H54 (cell line): Measurements from ENCODE around the gene TSFM.

Experiments
- DNase-seq: peaks from one replicate; pipeline ENCODE4 v3.0.0; 2011; ENCODE audit warnings: low spot score, mixed read lengths; ENCODE audit not compliant: insufficient read length
- FAIRE-seq: peaks from 3 replicates; lab custom pipeline; 2011; peaks lifted over from hg19 to GRCh38; lab: Jason Lieb, UNC
- POLR2A ChIP-seq: IDR thresholded peaks from 2 replicates; pipeline ENCODE4 v1.6.1; 2011; ENCODE audit warnings: low read depth, mild to moderate bottlenecking, low read length

Gene TSFM

DNA sequence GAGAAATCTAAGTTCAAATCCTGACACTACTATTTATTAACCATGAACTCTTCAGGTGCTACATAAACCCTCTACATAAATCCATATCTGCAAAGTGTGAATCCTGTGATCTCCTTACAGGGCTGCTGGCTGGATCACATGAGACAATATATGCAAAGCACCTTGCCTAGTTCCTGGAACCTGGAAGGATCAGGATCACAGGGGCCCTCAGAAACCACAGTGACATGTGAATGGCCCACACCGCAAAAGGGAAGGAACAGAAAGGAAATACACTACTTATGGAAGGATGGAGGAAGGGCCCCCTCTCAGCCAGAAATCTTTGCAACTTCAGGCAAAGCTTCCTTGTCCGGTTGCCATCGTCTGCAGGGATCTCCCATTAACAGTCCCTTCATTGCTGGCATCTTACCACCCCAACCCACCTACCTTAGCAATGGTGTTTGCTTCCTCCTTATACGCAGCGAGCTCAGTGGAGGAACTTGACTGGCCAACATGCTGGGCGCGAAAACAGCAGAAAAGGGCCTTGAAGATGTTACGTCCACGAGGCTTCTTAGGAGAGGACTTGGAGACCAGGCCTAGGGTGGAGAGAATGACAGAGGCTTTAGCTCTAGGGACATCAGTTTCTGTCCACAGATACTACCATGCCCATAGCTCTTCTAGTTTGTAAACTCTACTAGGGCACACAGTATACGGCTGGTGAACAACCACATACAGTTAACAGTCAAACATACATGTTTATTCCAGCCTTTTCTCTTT, 46.6 kb downstream of the TSFM start:
- DNase-seq (no peak), FAIRE-seq (no peak)
- TF ChIP-seq POLR2A = no peak

DNA sequence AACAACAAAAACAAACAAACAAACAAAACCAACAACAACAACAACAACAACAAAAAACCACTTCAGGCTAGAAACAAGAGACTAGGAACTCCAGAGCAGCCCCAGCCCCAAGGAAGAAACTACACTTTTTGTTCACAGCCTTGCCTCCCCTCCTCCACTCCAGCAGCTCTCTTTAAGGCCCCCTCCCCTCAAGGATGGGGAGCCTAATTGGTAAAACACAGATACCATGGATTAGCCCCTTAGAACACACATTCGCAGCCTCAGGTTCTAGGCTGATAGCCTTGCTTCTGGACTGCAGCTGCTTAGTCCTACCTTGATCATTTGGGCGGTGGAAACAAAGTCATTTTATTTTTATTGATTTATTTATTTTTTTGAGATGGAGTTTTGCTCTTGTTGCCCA, 47.8 kb downstream of the TSFM start:
- no peak for TF ChIP-seq POLR2A
- FAIRE-seq (no peak), DNase-seq (no peak)

DNA sequence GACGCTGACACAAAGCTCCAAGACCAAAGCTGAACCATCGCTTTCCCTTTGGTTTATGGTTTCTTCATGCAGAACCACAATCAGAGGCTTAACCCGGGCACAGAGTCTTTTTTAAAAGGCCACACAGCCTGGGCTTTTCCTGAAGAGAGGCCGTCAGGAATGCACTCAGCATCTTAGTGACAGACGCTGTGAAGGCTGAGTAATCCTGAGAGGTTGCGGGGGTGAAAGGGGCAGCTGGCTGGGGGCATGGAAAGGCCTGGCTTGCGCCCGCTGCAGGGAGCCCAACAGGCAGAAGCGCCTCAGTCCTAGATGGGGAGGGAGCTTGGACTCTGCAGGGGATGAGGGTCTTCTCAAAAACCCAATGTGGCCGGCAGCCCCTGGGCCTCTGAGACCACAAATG, 50.4 kb downstream of the TSFM start:
- FAIRE-seq (no peak), DNase-seq (no peak)
- TF ChIP-seq POLR2A = no peak

DNA sequence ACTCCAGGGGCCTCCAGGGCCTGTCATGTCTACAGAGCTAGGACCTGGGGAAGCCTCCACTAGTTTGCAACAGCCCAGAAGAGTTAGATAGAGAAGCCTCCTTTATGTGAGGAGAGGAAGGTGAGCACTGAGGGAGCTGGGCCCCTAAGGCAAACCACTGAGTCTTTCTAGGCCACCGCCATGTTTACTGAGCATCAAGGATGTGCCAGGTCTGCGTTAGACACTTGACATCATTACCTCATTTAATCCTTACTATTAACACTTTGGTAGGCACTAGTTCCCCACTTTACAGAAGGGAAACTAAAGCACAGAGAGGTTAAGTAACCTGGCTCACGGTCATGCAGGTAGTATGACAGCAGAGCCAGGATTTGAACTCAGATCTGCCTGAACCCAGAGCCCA, 51.1 kb downstream of the TSFM start:
- DNase-seq = no peak
- TF ChIP-seq POLR2A = no peak
- no peak for FAIRE-seq

DNA sequence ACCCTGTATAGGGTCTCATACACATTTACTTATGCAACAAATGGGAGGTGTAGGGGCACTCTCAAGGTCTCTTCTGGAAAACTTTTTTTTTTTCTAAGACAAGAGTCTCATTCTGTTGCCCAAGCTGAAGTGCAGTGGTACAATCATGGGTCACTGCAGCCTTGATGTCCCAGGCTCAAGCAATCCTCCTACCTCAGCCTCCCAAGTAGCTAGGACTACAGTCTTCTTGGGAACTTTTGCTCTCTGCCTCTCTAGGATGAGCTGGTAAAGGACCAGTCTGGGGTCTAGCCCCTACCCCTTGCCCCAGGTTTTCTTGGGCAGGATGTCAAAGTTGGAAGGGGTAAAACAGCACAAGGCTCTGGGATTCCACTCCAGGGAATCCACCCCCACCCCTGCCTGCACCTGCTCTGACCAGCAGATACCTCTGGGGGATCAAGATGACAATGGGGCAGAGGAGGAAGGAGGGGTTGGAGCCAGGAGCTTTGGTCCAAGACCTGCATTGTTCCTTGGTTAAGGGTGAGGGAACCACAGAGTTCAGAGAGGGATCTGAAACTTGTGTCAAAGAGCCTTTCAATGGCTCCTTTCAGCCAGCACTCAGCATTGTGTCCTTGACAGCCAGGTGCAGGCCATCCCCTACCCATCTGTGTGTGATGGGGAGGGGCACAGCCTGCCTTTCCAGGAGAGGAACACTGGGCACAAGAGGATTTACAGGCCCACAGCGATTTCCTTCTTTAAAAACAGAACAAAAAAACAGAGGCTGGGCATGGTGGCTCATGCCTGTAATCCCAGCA, 51.7 kb downstream of the TSFM start:
- FAIRE-seq = no peak

GRCh38 chr12:57835366-57836288, 53.0 kb downstream of the TSFM start:
- FAIRE-seq = no peak
- no peak for TF ChIP-seq POLR2A
- DNase-seq = no peak

More for the DNA sequence above, 51.7 kb downstream of the TSFM start:
- TF ChIP-seq POLR2A = no peak
- DNase-seq = no peak

GRCh38 chr12:57836442-57837375, 54.1 kb downstream of the TSFM start:
- DNase-seq = peak; percentile 79
- no peak for FAIRE-seq
- TF ChIP-seq POLR2A = no peak

- DNase-seq (peak; percentile 68), FAIRE-seq (peak; percentile 15)
These were observed 55.4 kb downstream of the TSFM start for GRCh38 chr12:57837864-57838562.

GRCh38 chr12:57838594-57839302, 56.2 kb downstream of the TSFM start:
- TF ChIP-seq POLR2A = no peak
- no peak for FAIRE-seq

More at GRCh38 chr12:57837864-57838562, 55.4 kb downstream of the TSFM start:
- TF ChIP-seq POLR2A = no peak

GRCh38 chr12:57839996-57840395, 57.4 kb downstream of the TSFM start:
- FAIRE-seq (no peak), DNase-seq (no peak)
- no peak for TF ChIP-seq POLR2A

More at GRCh38 chr12:57838594-57839302, 56.2 kb downstream of the TSFM start:
- no peak for DNase-seq

DNA sequence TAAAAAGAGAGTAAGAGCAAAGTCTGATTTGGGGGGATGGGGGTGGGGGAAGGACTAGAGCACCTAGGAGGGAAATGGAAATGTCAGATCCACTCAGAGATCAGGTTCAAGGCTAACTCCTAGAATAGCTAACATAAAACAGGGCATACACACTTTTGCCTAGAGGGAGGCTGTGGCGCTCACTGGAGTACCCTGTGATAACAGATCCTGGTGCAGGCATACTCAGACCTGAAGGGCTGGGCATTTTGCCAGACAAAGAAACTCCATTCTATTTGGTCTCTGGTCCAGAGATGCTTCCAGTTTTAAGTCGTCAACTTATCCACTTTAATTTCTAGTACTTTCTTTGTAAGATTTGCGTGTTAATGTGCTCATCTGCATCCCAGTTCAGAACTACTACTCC, 58.1 kb downstream of the TSFM start:
- DNase-seq (no peak), FAIRE-seq (no peak)
- TF ChIP-seq POLR2A = no peak

DNA sequence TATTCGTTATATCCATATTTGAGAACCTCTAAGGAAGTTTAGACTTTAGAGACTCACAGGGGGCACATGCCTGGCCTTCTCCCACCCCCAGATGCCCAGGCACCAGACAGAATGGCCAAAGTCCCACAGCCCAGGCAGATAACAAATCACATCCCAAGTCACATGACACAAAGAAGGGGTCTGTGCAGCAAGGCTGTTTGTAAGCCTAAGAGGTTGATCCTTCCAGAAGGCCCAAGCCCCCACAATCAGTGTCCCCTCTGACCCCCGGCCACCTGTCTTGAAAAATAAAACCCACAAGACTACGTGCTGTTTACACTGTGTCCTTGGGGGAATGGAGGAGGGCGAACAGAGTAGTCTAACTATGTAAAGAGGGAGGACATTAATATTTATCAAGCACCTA, 58.9 kb downstream of the TSFM start:
- no peak for TF ChIP-seq POLR2A
- DNase-seq = no peak
- FAIRE-seq = no peak
